Natural killer cell (primary cell): Measurements from ENCODE around the gene TGFBR1. TPM values are rescaled to one million over a fixed set of nuclear protein-coding genes. Genes with fewer than 3 reads are reported as not detected.

Experiments
- ATAC-seq, 3 donors: fragments of 150-1000 bp in 2 of 3; fragments of 200-7000 bp in 1 of 3; cut with Tn5 transposase; 1 replicate in 1 of 3; 2 replicates in 2 of 3; pipeline ENCODE4 v1.10.0; 2021; ENCODE audit warnings: mild to moderate bottlenecking in 2 of 3, moderate library complexity in 2 of 3
- DNase-seq, 2 donors: peaks; one replicate each; pipeline versions ENCODE4 v3.0.0 to v3.0.0-alpha.2; 2013 to 2021; ENCODE audit warnings: mixed read lengths in 1 of 2
- H3K27ac ChIP-seq: one replicate; pipeline ENCODE4 v1.5.1; 2013; ENCODE audit warnings: mild to moderate bottlenecking, low read length
- H3K27me3 ChIP-seq: one replicate; pipeline ENCODE4 v1.6.1; 2013; ENCODE audit warnings: low read length; ENCODE audit not compliant: control insufficient read depth, insufficient read depth
- H3K36me3 ChIP-seq: one replicate; pipeline ENCODE4 v1.6.1; 2013; ENCODE audit warnings: low read length; ENCODE audit not compliant: control insufficient read depth, insufficient read depth
- H3K4me1 ChIP-seq: one replicate; pipeline ENCODE4 v1.6.1; 2013; ENCODE audit warnings: low read length; ENCODE audit not compliant: control insufficient read depth, insufficient read depth
- H3K4me3 ChIP-seq: one replicate; pipeline ENCODE4 v1.5.1; 2013; ENCODE audit warnings: low read length
- H3K9me3 ChIP-seq: one replicate; pipeline ENCODE4 v1.6.1; 2013; ENCODE audit warnings: low read length; ENCODE audit not compliant: control insufficient read depth, insufficient read depth
- H3K27ac Mint-ChIP-seq, 2 donors: one replicate each; pipeline ENCODE4 v1.8.0; 2022; ENCODE audit warnings: mild to moderate bottlenecking in 2 of 2, mixed read lengths in 2 of 2, moderate library complexity in 1 of 2
- H3K27me3 Mint-ChIP-seq, 2 donors: one replicate each; pipeline ENCODE4 v1.8.0; 2022; ENCODE audit warnings: low read depth in 2 of 2, mixed read lengths in 2 of 2
- H3K36me3 Mint-ChIP-seq: one replicate; pipeline ENCODE4 v1.8.0; 2022; ENCODE audit warnings: mixed read lengths
- H3K4me1 Mint-ChIP-seq, 2 donors: one replicate each; pipeline ENCODE4 v1.8.0; 2022; ENCODE audit warnings: mixed read lengths in 2 of 2
- H3K4me3 Mint-ChIP-seq: one replicate; pipeline ENCODE4 v1.8.0; 2022; ENCODE audit warnings: mild to moderate bottlenecking, moderate library complexity, mixed read lengths
- H3K9me3 Mint-ChIP-seq, 2 donors: one replicate each; pipeline ENCODE4 v1.8.0; 2022; ENCODE audit warnings: mixed read lengths in 2 of 2
- WGBS: methylation state at CpG from one replicate; pipeline ENCODE4 v1.1.7; 2013; ENCODE audit warnings: missing lambda C conversion rate; ENCODE audit not compliant: insufficient coverage; 5-methylcytosine and 5-hydroxymethylcytosine counted together
- intact Hi-C: fragments of 100-400 bp; cut with micrococcal nuclease; formaldehyde crosslinking; loops from one replicate; pipeline ENCODE4 v1.14.2; 2022
- total RNA-seq, 4 donors: library from RNA; stranded (reverse); fragments of 120-200 nt in 1 of 4; gene quantifications; one replicate each; pipeline versions ENCODE4 v1.2.3 to v1.2.4, GENCODE V29; 2013 to 2022
- TF ChIP-seq, protein P1 (sequence below): fragments of 200-600 bp; IDR thresholded peaks from one replicate; pipeline ENCODE4 v1.8.0; 2022; ENCODE audit warnings: antibody characterized with exemption

The TGFBR1 gene
- total RNA-seq, 3 donors from 2014 or later (not counting 1 experiment from before 2014, with no cell fraction given), result 78.0 to 120 (median 113) TPM

DNA sequence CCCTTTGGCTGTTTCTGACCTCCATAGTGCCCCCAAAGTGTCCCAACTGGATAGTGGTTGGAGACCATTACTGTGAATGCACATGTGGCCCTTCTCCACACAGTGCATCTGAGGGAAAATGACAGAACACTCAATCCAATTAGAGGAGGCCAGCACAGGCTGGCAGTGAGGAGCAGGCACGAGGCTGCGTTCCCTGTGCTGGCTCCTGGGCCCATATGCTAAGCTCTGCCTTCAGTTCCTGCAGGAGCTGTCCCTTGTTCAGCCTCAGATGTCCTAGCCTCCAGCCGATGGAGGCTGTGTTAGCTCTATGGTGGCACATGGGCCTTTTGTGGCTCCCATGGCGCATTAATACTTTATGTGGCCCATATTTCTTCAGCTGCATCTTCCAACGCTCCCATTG lies 81.0 kb downstream of the TGFBR1 start:
- H3K27ac Mint-ChIP-seq, result no peak overlapping the region
- H3K27me3 ChIP-seq, result no peaks in the 10 kb centered on the region
- TF ChIP-seq, protein P1, sequence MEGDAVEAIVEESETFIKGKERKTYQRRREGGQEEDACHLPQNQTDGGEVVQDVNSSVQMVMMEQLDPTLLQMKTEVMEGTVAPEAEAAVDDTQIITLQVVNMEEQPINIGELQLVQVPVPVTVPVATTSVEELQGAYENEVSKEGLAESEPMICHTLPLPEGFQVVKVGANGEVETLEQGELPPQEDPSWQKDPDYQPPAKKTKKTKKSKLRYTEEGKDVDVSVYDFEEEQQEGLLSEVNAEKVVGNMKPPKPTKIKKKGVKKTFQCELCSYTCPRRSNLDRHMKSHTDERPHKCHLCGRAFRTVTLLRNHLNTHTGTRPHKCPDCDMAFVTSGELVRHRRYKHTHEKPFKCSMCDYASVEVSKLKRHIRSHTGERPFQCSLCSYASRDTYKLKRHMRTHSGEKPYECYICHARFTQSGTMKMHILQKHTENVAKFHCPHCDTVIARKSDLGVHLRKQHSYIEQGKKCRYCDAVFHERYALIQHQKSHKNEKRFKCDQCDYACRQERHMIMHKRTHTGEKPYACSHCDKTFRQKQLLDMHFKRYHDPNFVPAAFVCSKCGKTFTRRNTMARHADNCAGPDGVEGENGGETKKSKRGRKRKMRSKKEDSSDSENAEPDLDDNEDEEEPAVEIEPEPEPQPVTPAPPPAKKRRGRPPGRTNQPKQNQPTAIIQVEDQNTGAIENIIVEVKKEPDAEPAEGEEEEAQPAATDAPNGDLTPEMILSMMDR, result no peak
- no peaks in the 10 kb centered on the region for H3K36me3 Mint-ChIP-seq
- no peak overlapping the region for H3K27ac ChIP-seq
- H3K4me3 Mint-ChIP-seq, result no peak overlapping the region
- H3K9me3 Mint-ChIP-seq, result no peaks in the 10 kb centered on the region
- peaks cover 23% of the 10 kb centered on the region for H3K4me1 ChIP-seq
- H3K36me3 ChIP-seq, result no peaks in the 10 kb centered on the region
- H3K27me3 Mint-ChIP-seq, result peaks cover 15 to 24% of the 10 kb centered on the region in 2 donors
- H3K4me3 ChIP-seq, result no peak overlapping the region
- no peak for DNase-seq
- H3K9me3 ChIP-seq, result no peaks in the 10 kb centered on the region
- WGBS, result 98% methylated on average over 5 of the region's 5 CpGs
- peaks cover 17 to 22% of the 10 kb centered on the region in 2 donors for H3K4me1 Mint-ChIP-seq
- intact Hi-C loops, result no loop called here
- no peak for ATAC-seq

DNA sequence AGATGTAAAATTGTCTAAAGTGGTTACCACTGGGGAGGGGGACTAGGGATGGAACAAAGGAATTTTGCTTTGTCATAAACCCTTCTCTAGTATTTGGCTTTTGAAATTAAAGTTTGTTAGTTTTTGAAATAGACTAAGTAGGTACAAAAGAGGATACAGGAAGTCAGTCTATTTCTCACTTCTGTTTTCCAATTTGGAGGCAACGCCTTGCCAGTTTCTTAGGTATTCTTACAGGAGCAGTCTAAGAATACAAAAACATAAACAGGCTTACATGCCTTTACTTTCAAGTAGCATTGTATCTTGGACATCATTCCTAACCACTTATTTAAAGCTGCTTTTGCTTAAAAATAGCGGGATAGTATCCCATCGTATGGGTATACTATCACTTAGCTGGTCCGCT lies 82.4 kb downstream of the TGFBR1 start:
- no peaks in the 10 kb centered on the region for H3K36me3 ChIP-seq
- no peak overlapping the region for H3K4me3 ChIP-seq
- Mint-ChIP-seq H3K4me1 (peaks cover 7 to 16% of the 10 kb centered on the region in 2 donors), H3K9me3 (no peaks in the 10 kb centered on the region), H3K36me3 (no peaks in the 10 kb centered on the region), H3K27ac (no peak overlapping the region), H3K4me3 (no peak overlapping the region), H3K27me3 (peaks cover 19 to 33% of the 10 kb centered on the region in 2 donors)
- H3K27me3 ChIP-seq, result no peaks in the 10 kb centered on the region
- no peak overlapping the region for H3K27ac ChIP-seq
- 80% methylated on average over 4 of the region's 4 CpGs for WGBS
- peaks cover 13% of the 10 kb centered on the region for H3K4me1 ChIP-seq
- TF ChIP-seq, protein P1, result no peak
- intact Hi-C loops, result no loop called here
- no peaks in the 10 kb centered on the region for H3K9me3 ChIP-seq
- ATAC-seq (no peak), DNase-seq (no peak)

DNA sequence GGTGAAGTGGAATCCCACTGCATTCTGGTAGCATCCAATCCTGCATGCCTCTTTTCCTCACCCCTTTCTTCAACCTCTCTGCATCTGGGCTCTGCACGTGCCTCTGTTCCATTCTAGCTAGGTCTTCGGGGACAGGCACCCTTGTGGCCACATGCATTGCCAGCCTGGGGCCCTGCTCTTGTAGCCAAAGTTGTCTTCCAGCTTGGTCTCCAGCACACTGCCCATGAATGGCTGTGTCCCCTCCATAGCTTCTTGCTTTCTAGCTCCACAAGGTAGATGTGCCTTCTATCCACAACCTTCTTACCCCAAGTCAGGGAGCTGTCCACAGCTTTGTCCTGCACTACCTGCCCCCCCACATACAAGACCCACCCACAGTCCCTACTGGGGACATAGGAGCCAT lies 84.3 kb downstream of the TGFBR1 start:
- Mint-ChIP-seq H3K27me3 (peaks cover 24 to 35% of the 10 kb centered on the region in 2 donors), H3K4me3 (no peak overlapping the region), H3K27ac (no peak overlapping the region), H3K36me3 (no peaks in the 10 kb centered on the region), H3K9me3 (no peaks in the 10 kb centered on the region), H3K4me1 (peaks cover 7 to 22% of the 10 kb centered on the region in 2 donors)
- Histone ChIP-seq H3K4me3 (no peak overlapping the region), H3K4me1 (peaks cover 11% of the 10 kb centered on the region), H3K9me3 (no peaks in the 10 kb centered on the region), H3K27me3 (no peaks in the 10 kb centered on the region), H3K36me3 (no peaks in the 10 kb centered on the region), H3K27ac (no peak overlapping the region)
- DNase-seq (no peak), ATAC-seq (no peak)
- WGBS, result 74% methylated on average over 2 of the region's 2 CpGs
- TF ChIP-seq, protein P1, result no peak
- intact Hi-C loops, result no loop called here

DNA sequence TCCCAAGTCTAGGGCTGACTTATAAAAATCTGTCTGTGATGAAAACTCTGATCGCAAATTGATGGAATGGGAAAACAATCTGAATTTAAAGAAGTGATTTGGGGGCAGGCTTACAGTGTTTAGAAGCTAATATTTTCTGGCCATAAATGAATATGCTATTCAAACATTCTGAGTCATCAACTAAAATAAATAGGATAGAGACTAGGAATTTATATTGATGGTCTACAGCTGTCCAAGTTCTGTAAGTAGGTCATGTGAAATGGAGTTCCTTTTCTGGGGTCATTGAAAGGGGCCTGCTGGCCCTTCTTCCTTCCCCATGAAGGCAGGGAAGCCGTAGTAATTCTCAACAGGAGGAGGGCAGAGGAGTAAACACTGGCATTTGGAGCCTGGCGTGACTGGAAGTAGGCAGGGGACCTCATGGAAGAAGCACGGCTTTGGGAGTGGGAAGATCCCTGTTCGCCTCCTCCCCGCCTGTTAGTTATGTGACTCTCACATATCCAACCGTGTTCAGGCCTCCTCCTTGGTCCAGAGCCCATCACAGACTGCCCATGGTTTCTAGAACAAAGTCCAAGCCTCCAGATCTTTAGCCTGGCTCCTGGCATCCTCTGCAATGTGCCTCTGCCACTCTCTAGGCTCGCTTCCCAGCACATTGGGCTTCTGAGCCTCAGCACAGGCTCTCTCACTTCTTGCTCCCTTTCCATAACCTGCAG lies 85.1 kb downstream of the TGFBR1 start:
- DNase-seq (no peak), ATAC-seq (no peak)
- H3K4me1 Mint-ChIP-seq, result peaks cover 0 to 13% of the 10 kb centered on the region in 2 donors
- Histone ChIP-seq H3K4me1 (peaks cover 2% of the 10 kb centered on the region), H3K27me3 (no peaks in the 10 kb centered on the region), H3K4me3 (no peak overlapping the region), H3K27ac (no peak overlapping the region), H3K9me3 (peaks cover 3% of the 10 kb centered on the region), H3K36me3 (no peaks in the 10 kb centered on the region)
- peaks cover 24 to 35% of the 10 kb centered on the region in 2 donors for H3K27me3 Mint-ChIP-seq
- no peak overlapping the region for H3K27ac Mint-ChIP-seq
- no peaks in the 10 kb centered on the region for H3K9me3 Mint-ChIP-seq
- TF ChIP-seq, protein P1, result no peak
- 81% methylated on average over 8 of the region's 8 CpGs for WGBS
- no peak overlapping the region for H3K4me3 Mint-ChIP-seq
- intact Hi-C loops, result no loop called here
- H3K36me3 Mint-ChIP-seq, result no peaks in the 10 kb centered on the region
